Breast epithelium (tissue), 3 donors: ENCODE data around the gene ARHGAP45.

Experiments
- CTCF ChIP-seq, 3 donors: fragments of 450-650 bp; IDR thresholded peaks; one replicate each; pipeline ENCODE4 v1.5.1; 2016 to 2017; ENCODE audit warnings: antibody characterized with exemption in 3 of 3, mild to moderate bottlenecking in 3 of 3, moderate library complexity in 3 of 3
- POLR2A ChIP-seq: fragments of 450-650 bp; IDR thresholded peaks from one replicate; pipeline ENCODE4 v1.6.1; 2016; ENCODE audit warnings: antibody characterized with exemption, mild to moderate bottlenecking, moderate library complexity
- POLR2AphosphoS5 ChIP-seq, 3 donors: sonication (generic); formaldehyde crosslinking; IDR thresholded peaks; one replicate each; pipeline ENCODE4 v1.6.1; 2017; ENCODE audit warnings: antibody characterized with exemption in 3 of 3

GRCh38 chr19:1109697-1110671 is 43.0 kb downstream of the ARHGAP45 start:
- no peak for TF ChIP-seq CTCF (IDR thresholded peaks at IDR 0.05)
- TF ChIP-seq POLR2AphosphoS5 (IDR thresholded peaks at IDR 0.05), result no peak
- no peak for TF ChIP-seq POLR2A
